Stimulated activated CD8-positive, alpha-beta memory T cell treated with anti-CD3 and anti-CD28 coated beads, Interleukin-7, amount 100 ng/mL, for 24 hours (primary cell): ENCODE results near the gene SIPA1.

Source experiments
- DNase-seq: peaks from one replicate; pipeline ENCODE4 v3.0.0-alpha.2; 2020; ENCODE audit warnings: low read depth

Gene SIPA1

GRCh38 chr11:65643971-65644370, 6.1 kb downstream of the SIPA1 start:
- DNase-seq, result no peak

DNA sequence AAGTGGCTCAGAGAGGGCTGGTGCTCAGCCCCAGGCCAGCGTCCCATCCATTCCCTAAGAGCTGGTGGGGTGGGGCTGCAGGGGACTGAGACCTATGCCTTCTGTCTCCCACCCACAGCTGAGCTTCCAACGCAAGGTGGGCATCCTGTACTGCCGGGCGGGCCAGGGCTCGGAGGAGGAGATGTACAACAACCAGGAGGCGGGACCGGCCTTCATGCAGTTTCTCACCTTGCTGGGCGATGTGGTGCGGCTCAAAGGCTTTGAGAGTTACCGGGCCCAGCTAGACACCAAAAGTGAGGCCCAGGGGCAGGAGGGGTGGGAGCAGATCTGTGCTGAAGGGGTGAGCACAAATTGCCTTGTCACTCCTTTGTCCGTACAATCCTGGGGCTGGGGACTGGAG, 6.9 kb downstream of the SIPA1 start:
- no peak for DNase-seq

- no peak for DNase-seq
Measured at GRCh38 chr11:65645710-65646109, 7.8 kb downstream of the SIPA1 start.

- no peak for DNase-seq
Measured at GRCh38 chr11:65646288-65646957, 8.5 kb downstream of the SIPA1 start.

- DNase-seq, result no peak
Measured at GRCh38 chr11:65646958-65647701, 9.2 kb downstream of the SIPA1 start.

- DNase-seq, result no peak
Measured at GRCh38 chr11:65648997-65649493, 11.1 kb downstream of the SIPA1 start.

DNA sequence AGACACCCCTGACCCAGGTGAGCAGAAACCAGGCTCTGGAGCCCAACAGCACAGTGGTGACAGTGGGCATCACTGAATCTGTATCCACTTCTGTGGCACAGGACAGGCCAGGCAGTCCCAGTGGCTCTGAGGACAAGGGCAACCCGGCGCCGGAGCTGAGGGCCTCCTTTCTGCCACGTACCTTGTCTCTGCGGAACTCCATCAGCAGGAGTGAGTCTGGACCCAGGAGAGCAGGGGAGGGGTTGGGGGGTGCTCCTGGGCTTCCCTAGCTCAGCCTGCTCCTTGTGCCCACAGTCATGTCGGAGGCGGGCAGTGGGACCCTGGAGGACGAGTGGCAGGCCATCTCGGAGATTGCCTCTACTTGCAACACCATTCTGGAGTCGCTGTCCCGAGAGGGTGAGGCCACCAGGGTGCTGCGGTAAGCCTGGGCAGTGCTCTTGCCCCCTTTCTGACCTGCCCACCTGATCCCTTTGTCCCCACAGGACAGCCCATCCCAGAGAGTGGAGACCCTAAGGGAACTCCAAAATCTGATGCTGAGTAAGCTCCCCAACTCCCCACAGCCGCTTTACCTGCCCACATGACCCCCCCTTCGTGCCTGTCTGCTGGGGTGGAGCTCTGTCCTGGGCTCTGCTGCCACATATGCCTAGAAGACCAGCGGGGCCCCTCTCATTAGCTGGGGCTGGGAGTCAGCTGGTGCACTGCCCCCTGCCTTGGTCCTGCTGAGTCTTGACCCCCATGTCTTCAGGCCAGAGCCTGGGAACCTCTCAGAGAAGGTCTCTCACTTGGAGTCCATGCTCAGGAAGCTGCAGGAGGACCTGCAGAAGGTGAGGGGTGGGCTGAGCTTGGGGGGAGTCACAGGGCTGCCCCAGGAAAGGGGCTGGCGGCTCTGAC, 12.0 kb downstream of the SIPA1 start:
- DNase-seq, result no peak

- no peak for DNase-seq
Measured at GRCh38 chr11:65650547-65651338, 12.8 kb downstream of the SIPA1 start.

DNA sequence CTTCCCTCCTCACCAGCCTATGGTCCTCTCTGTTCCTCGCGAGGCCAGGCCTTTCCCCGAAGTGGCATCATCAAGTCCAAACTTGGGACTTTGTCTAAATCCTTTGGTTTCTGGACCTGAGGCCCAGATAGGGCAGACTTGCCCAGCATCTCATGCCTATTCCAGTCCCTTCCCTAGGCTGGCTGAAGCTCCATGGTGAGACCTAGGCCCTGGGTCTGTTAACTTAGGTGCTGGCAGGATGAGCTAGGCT, 13.4 kb downstream of the SIPA1 start:
- DNase-seq, result no peak

DNA sequence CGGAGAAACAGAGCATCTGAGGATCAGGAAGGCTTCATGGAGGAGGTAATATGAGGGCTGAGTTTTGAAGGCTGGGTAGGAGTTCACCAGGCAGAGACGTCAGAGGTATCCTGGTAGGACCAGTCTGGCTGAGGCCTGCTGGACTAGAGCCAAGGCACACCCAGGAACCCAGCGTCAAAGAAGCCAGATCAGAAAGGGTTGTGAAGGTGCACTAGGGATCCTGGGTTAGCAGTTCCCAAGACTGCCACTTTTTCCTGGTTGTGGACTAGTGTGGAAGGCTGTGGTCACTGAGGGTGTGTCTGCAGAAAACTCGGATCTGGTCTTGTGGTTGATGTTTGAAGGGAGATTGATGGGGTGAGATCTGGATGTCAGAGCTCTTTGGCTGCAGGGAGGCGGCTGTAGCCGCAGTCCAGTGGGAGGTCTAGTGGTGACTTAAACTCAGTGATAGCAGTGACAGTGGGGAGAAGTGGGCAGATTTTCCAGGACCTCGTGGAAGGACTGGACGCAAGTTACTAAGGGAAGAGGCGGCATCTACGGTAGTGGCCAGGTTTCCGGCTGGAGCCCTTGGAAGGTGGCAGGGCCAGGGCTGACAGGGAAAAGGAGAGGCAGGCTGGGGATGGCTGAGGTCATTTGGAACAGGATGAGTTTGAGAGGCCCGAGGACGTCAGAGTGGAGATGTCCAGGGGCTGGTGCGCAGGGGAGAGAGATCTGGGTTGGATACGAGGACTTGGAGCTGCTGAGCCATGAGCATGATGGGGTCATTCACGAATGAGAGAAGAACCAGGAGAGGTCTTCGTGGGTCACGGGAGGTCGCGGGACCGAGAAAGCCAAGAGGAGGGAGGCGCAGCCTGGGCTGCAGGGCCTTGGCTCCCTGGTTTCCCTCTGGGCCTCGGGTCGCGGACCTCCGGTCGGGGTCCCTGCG, 13.9 kb downstream of the SIPA1 start:
- no peak for DNase-seq

DNA sequence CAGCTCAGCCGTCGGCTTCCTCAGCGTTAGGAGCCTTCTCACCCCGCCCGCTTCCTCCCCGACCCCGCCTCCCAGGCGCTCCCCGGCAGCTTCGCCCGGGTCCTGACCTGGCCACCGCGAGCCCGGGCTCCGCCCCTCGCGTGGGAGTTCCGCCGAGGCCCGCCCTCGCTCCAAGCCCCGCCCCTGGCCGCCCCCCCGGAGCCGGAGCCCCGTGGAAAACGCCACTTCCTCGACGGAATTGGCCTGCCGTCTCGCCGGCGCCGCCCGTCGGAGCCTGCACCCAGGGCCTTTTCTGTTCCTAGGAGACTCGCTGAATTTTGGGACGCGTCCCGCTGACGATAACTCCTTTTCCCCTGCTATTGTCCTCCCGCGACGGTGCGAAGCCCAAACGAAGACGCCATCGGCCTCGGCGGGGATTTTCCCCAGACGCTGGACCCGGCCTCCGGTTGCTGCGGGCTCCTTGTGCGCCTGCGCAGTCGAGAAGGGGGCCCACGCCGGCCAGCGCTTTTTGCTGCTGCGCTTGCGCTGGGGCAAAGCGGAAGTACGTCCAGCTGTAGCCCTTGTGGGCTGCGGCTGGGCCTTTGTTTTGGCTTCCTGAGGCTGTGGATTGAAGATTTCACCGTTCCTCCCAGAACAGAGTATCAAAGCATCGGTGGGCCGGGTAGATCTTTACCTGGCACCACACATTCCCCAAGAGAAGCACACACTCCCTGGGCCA, 14.8 kb downstream of the SIPA1 start:
- DNase-seq, result peak; percentile 92

DNA sequence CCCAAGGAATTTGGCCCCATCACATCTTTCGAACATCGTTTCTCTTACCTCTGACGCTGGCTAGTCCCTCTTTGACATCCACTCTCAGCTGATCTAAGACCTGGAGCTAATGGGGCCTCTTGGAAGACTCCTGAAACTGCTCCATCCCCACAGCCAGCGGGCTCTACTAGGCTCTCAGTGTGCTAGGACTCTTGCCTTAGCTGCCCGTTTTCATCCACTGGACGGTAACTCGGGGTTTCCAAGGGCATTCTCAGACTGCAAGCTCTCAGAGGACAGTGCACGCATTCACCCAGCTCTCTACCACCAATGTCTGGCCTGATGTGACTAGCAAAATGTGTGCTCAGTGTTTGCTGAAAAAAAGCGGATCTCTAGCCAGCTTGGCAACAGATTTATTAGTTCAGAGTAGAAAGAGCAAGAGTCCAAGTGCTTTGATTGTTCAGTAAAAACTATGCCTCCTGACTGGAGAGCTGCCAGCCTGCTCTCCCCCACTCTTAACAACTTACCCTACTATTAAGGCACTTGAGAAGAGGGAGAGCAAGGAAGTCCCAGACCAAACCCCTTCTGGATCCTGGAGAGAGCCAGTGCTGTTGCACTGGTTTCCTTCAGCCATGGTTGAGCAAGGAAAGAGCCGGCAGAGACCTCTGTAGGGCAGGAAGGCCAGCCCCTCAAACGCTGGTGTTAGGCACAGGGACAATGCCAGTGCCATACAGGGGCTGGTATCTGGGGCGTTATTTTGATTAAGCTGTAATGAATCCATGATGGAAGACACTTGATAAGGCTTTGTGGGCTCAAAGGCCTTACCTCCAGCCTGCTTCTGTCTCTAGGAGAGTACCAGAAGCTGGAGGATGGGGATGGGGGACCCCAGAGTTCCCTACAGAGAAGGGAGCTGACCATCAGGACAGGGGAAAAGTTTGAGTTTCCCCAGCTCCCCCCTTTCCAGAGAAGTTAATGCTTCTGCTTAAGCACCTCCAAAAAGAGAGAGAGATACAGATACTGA, 15.6 kb downstream of the SIPA1 start:
- DNase-seq, result no peak

DNA sequence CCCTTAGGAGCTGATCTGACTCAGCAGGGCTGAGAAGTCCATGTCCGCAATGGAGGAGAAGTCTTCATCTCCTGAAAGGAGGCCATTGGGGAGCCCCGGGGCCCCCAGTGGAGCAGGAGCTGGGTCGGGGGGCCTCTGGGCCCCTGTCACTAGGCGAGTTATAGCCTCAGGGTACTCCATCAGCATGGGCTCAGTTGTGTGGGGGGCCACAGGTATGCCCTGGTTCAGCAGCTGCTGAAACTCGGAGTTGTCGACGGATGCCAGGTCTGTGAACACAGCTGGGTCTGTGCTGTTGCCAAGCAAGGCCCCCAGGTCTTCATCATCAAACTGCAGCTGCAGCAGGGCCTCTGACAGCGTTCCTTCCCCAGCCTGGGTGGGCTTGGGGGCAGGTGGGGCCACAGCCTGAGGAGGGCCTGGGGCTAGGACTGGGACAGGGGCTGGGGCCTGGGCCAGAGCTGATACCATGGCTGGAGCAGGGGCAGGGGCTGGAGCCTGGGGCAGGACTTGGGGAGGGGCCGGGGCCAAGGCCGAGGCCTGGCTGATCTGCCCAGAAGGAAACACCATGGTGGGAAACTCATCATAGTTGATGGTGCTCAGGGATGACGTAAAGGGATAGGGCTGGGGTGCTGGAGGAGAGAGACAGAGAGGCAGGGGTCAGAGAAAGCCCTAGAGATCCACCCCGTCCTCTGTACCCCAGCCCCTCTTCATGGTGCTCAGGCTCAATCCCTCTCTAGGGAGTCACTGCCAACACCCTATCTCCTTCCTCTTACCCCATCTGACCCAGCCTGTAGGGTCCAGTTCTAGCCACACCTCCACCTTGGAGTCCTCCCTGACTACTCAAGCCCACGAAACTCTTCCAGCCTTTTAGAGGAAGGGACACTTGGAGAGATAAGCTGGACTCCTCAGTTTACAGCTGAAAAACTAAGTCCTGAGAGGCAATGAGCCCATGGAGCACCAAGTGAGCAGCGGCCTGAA, 16.8 kb downstream of the SIPA1 start:
- DNase-seq, result no peak

DNA sequence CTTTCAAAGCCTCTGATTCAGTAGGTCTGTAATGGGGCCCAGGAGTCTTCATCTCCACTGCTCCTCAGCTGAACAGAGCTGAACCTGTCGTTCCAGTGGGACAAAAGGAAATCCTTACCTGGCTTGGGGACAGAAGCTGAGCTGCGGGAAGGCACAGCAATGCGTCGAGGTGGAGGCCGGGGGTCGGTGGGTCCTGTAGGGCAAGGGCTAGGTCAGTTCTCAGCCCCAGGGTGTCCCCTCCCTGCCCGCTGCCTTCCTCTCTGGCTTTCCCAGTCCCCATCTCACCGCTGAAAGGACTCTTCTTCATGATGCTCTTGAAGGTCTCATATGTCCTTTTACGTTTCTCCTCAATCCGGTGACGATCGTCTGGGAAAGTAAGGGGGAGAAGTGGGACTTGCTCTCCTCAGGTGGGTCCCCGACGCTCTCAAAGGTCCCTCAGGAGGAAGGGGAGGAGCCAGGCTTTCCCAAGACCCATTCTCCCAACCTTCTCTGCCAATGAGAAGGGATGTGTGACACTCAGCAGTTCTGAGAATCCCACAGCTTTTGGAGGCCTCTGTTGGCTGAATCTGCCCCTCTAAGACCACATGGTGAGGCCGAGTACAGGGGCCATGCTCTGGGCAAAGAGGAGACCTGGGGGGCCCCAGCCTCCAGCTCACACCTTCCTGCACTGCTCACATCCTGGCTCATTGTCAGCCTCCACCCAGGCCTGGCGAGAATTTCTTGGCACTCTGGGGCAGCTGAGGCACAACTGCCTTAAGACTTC, 17.9 kb downstream of the SIPA1 start:
- no peak for DNase-seq

DNA sequence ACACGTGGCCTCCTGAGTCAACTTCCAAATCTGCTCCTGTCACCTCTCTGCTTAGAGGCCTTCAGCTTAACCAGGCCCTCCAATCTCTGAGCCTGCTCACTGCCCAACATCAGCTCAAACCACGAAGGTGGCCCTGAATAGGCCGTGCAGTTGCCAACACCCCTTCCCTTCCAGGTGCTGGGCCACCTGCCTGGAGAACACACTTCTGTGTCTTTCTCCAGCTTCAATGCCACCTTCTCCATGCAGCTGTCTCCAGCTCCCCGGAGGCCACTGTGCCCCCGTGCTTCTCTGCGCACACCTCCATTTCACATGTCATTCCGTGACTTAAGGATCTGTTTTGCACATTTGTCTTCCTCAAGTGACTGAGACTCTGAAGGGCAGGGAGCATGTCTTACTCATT, 19.5 kb downstream of the SIPA1 start:
- DNase-seq, result no peak

- DNase-seq, result no peak
Measured at GRCh38 chr11:65658174-65659021, 20.5 kb downstream of the SIPA1 start.
